Measurements from ENCODE around the gene AGAP5.

The AGAP5 gene

GRCh38 chr10:73650537-73651331 lies 47.2 kb downstream of the AGAP5 start:
- no peak for DNase-seq

- no peak for DNase-seq
Observed at GRCh38 chr10:73649876-73650536, 47.9 kb downstream of the AGAP5 start.

- DNase-seq = no peak
Observed at GRCh38 chr10:73648975-73649829, 48.7 kb downstream of the AGAP5 start.

- peak; percentile 48 for DNase-seq
Observed at GRCh38 chr10:73647875-73648651, 49.8 kb downstream of the AGAP5 start.

- peak; percentile 84 for DNase-seq
Observed at GRCh38 chr10:73647211-73647874, 50.6 kb downstream of the AGAP5 start.

GRCh38 chr10:73646598-73647041 lies 51.3 kb downstream of the AGAP5 start:
- no peak for DNase-seq

GRCh38 chr10:73645251-73645650 lies 52.7 kb downstream of the AGAP5 start:
- DNase-seq = no peak

GRCh38 chr10:73644767-73645166 lies 53.1 kb downstream of the AGAP5 start:
- DNase-seq = no peak

GRCh38 chr10:73644015-73644743 lies 53.7 kb downstream of the AGAP5 start:
- DNase-seq = peak; percentile 79

GRCh38 chr10:73643362-73643761 lies 54.5 kb downstream of the AGAP5 start:
- DNase-seq = no peak

GRCh38 chr10:73641328-73642060 lies 56.4 kb downstream of the AGAP5 start, which contains the start of gene MYOZ1:
MYOZ1 (minus strand) TSS chr10:73641474; CDS start chr10:73640017, 1,457 bp downstream.
- DNase-seq = no peak

GRCh38 chr10:73639286-73639685 lies 58.6 kb downstream of the AGAP5 start:
- no peak for DNase-seq

GRCh38 chr10:73635781-73636180 lies 62.1 kb downstream of the AGAP5 start:
- no peak for DNase-seq

GRCh38 chr10:73634421-73634820 lies 63.5 kb downstream of the AGAP5 start:
- DNase-seq = no peak

GRCh38 chr10:73629165-73629564 lies 68.7 kb downstream of the AGAP5 start:
- DNase-seq = no peak

- no peak for DNase-seq
Observed at GRCh38 chr10:73628405-73628804, 69.5 kb downstream of the AGAP5 start.

GRCh38 chr10:73627300-73627699 lies 70.6 kb downstream of the AGAP5 start:
- DNase-seq = no peak

- DNase-seq = peak; percentile 99
Observed at GRCh38 chr10:73625884-73626752, 71.8 kb downstream of the AGAP5 start.
